ENCODE results near the gene SAMMSON.
A peak's percentile ranks its signal among the peaks of the same experiment; 100 is the strongest.

SAMMSON gene

GRCh38 chr3:69999140-70000027 is at the start of gene SAMMSON:
Gene SAMMSON (plus strand): TSS chr3:69999733.
- TF ChIP-seq CTCF (conservative IDR thresholded peaks at IDR 0.05; ENCODE audit: low read depth, low read length) = no peak
- DNase-seq (ENCODE audit: low read depth) = peak; percentile 83
- peak within 1 kb of the TSS; percentile 43 for H3K4me3 ChIP-seq (ENCODE audit: low read depth, low read length)

DNA sequence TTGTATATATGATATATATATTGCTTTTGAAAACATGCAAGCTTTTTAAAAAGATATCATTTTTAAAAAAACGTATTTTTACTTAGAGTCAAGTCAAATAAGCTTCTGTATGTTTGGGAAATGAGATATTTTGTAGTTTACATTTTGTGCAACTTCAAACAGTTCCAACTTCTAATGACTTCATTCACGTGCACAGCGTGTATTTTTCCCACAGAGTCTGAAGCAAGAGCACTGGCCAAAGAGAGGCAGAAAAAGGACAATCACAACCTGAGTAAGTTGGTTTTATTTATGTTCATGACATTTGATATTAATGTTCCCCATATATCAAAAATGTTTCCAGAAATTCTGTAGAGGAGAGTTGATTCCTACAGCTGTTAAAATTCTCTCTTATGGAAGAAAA is 47.9 kb upstream of the SAMMSON start:
- no peak overlapping the region for H3K4me3 ChIP-seq (ENCODE audit: low read depth, low read length)
- no peak for DNase-seq (ENCODE audit: low read depth)
- TF ChIP-seq CTCF (conservative IDR thresholded peaks at IDR 0.05; ENCODE audit: low read depth, low read length) = no peak

GRCh38 chr3:69959581-69959980 is 40.0 kb upstream of the SAMMSON start:
- H3K4me3 ChIP-seq (ENCODE audit: low read depth, low read length) = no peak overlapping the region
- TF ChIP-seq CTCF (conservative IDR thresholded peaks at IDR 0.05; ENCODE audit: low read depth, low read length) = no peak
- no peak for DNase-seq (ENCODE audit: low read depth)

DNA sequence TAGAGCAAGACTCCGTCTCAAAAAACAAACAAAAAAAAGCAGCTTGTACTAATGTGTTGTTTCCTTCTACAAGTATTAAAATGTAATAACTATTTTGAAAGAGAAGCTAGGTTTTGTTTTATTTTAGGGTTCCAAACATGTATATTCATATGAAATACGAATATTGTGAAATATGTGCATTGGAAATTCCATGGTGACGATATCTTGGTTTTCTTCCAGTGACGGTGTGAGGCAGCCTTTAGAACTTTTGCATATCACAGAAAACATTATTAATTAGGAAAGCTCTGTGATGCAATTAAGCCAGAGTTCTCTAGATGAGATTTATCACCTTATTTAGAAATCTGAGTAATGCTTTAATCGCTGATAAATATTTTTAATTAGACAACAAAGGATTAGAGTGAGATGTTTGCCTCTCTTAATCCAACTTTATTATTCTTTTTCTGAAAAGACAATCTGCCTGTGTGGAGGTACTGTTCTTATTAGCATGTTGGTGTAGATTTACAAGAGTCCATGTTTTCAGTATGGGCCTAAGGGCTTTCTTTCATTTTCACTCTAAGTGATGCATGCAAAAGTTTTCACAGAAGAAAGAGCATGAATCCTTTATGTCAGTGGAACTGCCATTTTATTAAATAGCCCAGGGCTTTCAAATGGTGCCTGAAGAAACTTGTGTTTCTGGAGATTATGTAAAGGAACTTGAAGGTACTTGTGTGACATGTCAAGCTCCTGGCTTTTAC is 37.7 kb upstream of the SAMMSON start:
- TF ChIP-seq CTCF (conservative IDR thresholded peaks at IDR 0.05; ENCODE audit: low read depth, low read length) = no peak
- H3K4me3 ChIP-seq (ENCODE audit: low read depth, low read length) = no peak overlapping the region
- no peak for DNase-seq (ENCODE audit: low read depth)

DNA sequence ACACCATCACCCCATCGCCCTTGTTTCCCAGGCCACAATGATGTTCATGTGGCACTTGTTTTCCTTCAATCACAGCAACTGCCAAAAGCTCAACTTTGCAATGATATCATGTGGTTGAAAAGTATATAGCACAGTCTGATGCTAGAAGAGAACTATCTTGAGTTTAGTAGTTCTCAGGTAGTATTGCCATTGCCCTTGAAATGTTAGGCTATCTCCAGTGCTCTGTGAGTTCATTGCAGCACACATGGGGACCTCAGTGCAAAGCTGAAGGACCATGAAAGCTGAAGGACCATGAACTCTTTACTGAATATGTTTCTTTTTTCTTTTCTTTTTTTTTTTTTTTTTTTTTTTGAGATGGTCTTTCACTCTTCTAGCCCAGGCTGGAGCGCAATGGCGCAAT is 35.9 kb upstream of the SAMMSON start:
- TF ChIP-seq CTCF (conservative IDR thresholded peaks at IDR 0.05; ENCODE audit: low read depth, low read length) = no peak
- no peak for DNase-seq (ENCODE audit: low read depth)
- no peak overlapping the region for H3K4me3 ChIP-seq (ENCODE audit: low read depth, low read length)

DNA sequence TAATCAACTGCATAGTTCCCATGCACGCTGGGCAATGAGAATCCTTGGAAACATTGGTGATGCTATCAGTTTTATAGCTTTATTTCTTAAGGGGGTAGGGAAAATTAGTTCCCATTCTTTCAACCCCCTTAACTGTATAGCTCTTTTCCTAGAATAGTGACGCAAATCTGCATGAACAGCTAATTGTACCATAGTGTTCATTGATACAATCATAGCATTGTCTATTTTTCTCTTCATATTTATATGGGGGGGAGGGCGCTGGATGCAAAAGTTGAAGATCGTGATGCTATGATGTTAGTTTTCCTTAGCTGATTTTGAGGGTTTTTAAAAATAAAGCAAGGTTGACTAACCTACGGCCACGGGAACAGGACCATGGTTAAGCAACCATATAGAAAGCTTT is 32.4 kb upstream of the SAMMSON start:
- TF ChIP-seq CTCF (conservative IDR thresholded peaks at IDR 0.05; ENCODE audit: low read depth, low read length) = no peak
- H3K4me3 ChIP-seq (ENCODE audit: low read depth, low read length) = no peak overlapping the region
- DNase-seq (ENCODE audit: low read depth) = no peak

Measured in choroid plexus epithelial cell (primary cell).